ENCODE measurements around the gene CCDC82. TPM values are rescaled to one million over a fixed set of nuclear protein-coding genes. Genes with fewer than 3 reads are reported as not detected.

Gene CCDC82
- total RNA-seq, 1 experiment from 2014 or later: 15.8 TPM

DNA sequence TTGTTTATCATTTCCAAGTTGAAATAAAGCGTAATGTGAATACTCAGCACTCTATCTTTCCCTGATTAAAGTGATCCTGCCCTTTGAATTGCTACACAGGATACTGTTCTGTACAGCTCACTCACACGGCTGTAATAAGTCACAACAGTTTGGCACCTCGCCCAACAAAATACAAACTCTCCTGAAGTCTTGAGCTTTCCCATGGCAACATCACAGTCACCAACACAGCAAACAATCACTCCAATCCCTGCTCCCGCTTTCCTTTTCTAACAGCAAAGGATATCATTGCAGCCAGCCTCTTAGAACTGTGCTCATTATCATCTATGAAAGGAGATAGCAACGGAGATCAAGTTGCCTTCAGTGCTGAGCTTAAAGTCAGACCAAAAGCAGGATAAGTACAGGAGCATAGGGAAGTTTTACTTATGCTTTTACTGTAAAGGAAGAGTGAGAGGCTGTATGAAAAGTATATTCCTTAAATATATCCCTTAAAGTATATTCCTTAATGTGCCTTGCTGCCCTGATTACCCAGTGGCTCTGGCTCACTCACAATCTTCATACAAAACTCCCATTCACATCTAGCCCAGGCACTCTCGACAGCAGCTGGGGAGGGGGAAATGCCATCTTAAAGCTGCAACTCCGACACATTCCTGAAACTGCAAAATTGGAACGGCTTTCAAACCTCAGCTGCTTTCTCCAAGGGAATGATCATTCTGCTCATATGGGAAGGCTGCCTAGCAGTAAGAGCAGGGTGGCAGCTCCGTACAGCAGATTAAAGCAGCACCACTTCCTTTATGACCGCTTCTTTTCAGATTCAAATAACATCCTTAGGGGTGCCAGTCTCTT, 82.6 kb downstream of the CCDC82 start:
- no peaks in the 10 kb centered on the region for H3K9me3 Mint-ChIP-seq (ENCODE audit: unreplicated experiment)
- peak; percentile 100 for DNase-seq (ENCODE audit: unreplicated experiment)
- H3K27ac Mint-ChIP-seq (ENCODE audit: low read depth, unreplicated experiment): peak overlapping the region; percentile 97
- BruUV-seq (replicated peaks): TSS peak; percentile 96
- intact Hi-C loops (cut with micrococcal nuclease): loop anchor here (1.0 to 5.0 kb wide), 3 partner anchors 34 to 64 kb away; no protein-coding TSS in a partner anchor
- no peaks in the 10 kb centered on the region for H3K36me3 Mint-ChIP-seq (ENCODE audit: insufficient read depth, unreplicated experiment)
- TF ChIP-seq, protein P1, sequence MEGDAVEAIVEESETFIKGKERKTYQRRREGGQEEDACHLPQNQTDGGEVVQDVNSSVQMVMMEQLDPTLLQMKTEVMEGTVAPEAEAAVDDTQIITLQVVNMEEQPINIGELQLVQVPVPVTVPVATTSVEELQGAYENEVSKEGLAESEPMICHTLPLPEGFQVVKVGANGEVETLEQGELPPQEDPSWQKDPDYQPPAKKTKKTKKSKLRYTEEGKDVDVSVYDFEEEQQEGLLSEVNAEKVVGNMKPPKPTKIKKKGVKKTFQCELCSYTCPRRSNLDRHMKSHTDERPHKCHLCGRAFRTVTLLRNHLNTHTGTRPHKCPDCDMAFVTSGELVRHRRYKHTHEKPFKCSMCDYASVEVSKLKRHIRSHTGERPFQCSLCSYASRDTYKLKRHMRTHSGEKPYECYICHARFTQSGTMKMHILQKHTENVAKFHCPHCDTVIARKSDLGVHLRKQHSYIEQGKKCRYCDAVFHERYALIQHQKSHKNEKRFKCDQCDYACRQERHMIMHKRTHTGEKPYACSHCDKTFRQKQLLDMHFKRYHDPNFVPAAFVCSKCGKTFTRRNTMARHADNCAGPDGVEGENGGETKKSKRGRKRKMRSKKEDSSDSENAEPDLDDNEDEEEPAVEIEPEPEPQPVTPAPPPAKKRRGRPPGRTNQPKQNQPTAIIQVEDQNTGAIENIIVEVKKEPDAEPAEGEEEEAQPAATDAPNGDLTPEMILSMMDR (IDR thresholded peaks at IDR 0.05; ENCODE audit: unreplicated experiment): no peak
- H3K4me1 Mint-ChIP-seq (ENCODE audit: insufficient read depth, unreplicated experiment): peaks cover 59% of the 10 kb centered on the region
- ChIA-PET CTCF (interaction anchor here (0.6 to 14.6 kb wide), 6 partner anchors 26 to 295 kb away, joined by 3 to 202 read pairs (median 3); partner anchors contain the start of gene MAML2), POLR2A (interaction anchor here (0.6 to 13.5 kb wide), 26 partner anchors 11 to 516 kb away, joined by 3 to 217 read pairs (median 4); partner anchors contain the start of gene MAML2)
- peak overlapping the region; percentile 68 for H3K4me3 Mint-ChIP-seq (ENCODE audit: unreplicated experiment)
- H3K27me3 Mint-ChIP-seq (ENCODE audit: insufficient read depth, unreplicated experiment): no peaks in the 10 kb centered on the region

DNA sequence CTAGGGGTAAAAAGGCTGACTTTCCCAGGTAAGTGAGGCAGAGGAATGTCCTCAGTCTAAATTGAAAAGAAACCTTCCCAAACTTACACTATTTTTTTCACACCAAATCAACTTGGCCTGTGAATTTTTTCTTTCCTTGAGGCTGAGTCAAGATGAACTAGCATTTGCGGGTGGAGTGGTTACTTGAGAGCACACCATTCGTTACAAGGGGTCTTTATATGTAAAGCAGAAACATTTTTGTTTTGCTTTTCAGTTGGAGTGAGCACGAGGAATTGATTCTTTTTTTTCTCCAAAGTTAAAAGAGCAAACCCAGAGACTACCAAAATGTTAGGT, 83.1 kb downstream of the CCDC82 start:
- Mint-ChIP-seq H3K27me3 (ENCODE audit: insufficient read depth, unreplicated experiment) (no peaks in the 10 kb centered on the region), H3K4me1 (ENCODE audit: insufficient read depth, unreplicated experiment) (peaks cover 55% of the 10 kb centered on the region), H3K36me3 (ENCODE audit: insufficient read depth, unreplicated experiment) (no peaks in the 10 kb centered on the region), H3K9me3 (ENCODE audit: unreplicated experiment) (no peaks in the 10 kb centered on the region), H3K4me3 (ENCODE audit: unreplicated experiment) (peak overlapping the region; percentile 68), H3K27ac (ENCODE audit: low read depth, unreplicated experiment) (peak overlapping the region; percentile 97)
- TF ChIP-seq, protein P1 (IDR thresholded peaks at IDR 0.05; ENCODE audit: unreplicated experiment): no peak
- intact Hi-C loops (cut with micrococcal nuclease): loop anchor here (2.0 to 5.0 kb wide), 2 partner anchors 34 to 44 kb away; no protein-coding TSS in a partner anchor
- POLR2A ChIA-PET: interaction anchor here (0.5 to 13.5 kb wide), 25 partner anchors 11 to 516 kb away, joined by 3 to 217 read pairs (median 5); partner anchors contain the start of gene MAML2
- DNase-seq (ENCODE audit: unreplicated experiment): no peak
- CTCF ChIA-PET: interaction anchor here (1.0 to 14.6 kb wide), 4 partner anchors 27 to 251 kb away, joined by 3 to 202 read pairs (median 4); partner anchors contain the start of gene MAML2
- TSS peak; percentile 91 for BruUV-seq (replicated peaks)

DNA sequence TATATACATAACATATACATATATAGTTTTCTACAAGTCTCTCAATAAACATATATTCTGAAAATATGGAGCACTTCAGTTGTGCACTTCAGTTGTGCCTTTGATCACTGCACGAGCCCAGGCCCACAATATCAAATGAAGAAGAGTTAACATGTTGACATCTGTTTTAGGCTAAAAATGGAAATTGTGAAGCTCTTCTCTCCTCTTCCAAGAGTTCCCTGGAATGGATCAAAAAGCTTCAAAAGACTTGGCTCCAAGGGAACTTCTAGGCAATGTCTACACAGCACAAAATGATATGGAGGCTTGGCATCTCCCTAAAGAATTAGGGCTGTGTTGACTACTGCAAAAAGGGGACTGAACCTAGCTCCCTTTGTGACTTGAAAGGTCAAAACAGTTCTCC, 83.6 kb downstream of the CCDC82 start:
- TF ChIP-seq, protein P1 (IDR thresholded peaks at IDR 0.05; ENCODE audit: unreplicated experiment): no peak
- no peaks in the 10 kb centered on the region for H3K36me3 Mint-ChIP-seq (ENCODE audit: insufficient read depth, unreplicated experiment)
- DNase-seq (ENCODE audit: unreplicated experiment): no peak
- peaks cover 50% of the 10 kb centered on the region for H3K4me1 Mint-ChIP-seq (ENCODE audit: insufficient read depth, unreplicated experiment)
- peak overlapping the region; percentile 68 for H3K4me3 Mint-ChIP-seq (ENCODE audit: unreplicated experiment)
- no TSS peak for BruUV-seq (replicated peaks)
- ChIA-PET POLR2A (interaction anchor here (0.5 to 13.5 kb wide), 19 partner anchors 16 to 515 kb away, joined by 3 to 217 read pairs (median 4); partner anchors contain the start of gene MAML2), CTCF (interaction anchor here (0.7 to 14.6 kb wide), 5 partner anchors 27 to 250 kb away, joined by 3 to 202 read pairs (median 4); partner anchors contain the start of gene MAML2)
- H3K9me3 Mint-ChIP-seq (ENCODE audit: unreplicated experiment): no peaks in the 10 kb centered on the region
- no peaks in the 10 kb centered on the region for H3K27me3 Mint-ChIP-seq (ENCODE audit: insufficient read depth, unreplicated experiment)
- intact Hi-C loops (cut with micrococcal nuclease): loop anchor here (2.0 to 5.0 kb wide), 2 partner anchors 35 to 44 kb away; no protein-coding TSS in a partner anchor
- H3K27ac Mint-ChIP-seq (ENCODE audit: low read depth, unreplicated experiment): peak overlapping the region; percentile 97

DNA sequence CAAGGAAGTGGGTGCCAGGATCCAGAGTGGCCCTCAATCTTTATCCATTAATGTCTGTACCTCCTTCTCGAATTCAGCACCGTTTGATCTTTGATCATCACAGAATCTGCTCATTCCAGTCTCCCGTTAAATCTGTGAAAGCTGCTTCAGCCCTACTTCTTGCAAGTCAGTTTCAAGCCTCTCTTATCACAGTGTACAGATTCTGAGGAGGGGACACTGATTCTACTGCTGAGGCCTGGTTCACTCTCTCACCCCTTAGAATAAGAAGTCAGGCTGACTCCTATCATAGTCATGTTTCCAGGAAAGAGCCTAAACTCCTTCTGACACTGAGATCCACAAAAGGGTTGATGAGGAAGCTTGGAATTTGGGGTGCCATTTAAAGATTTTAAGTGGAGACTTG, 85.7 kb downstream of the CCDC82 start:
- Mint-ChIP-seq H3K36me3 (ENCODE audit: insufficient read depth, unreplicated experiment) (no peaks in the 10 kb centered on the region), H3K27me3 (ENCODE audit: insufficient read depth, unreplicated experiment) (no peaks in the 10 kb centered on the region), H3K4me1 (ENCODE audit: insufficient read depth, unreplicated experiment) (peaks cover 45% of the 10 kb centered on the region), H3K4me3 (ENCODE audit: unreplicated experiment) (no peak overlapping the region), H3K27ac (ENCODE audit: low read depth, unreplicated experiment) (peak overlapping the region; percentile 89), H3K9me3 (ENCODE audit: unreplicated experiment) (no peaks in the 10 kb centered on the region)
- no TSS peak for BruUV-seq (replicated peaks)
- TF ChIP-seq, protein P1 (IDR thresholded peaks at IDR 0.05; ENCODE audit: unreplicated experiment): no peak
- no peak for DNase-seq (ENCODE audit: unreplicated experiment)
- intact Hi-C loops (cut with micrococcal nuclease): no loop called here
- POLR2A ChIA-PET: interaction anchor here (0.6 to 13.5 kb wide), 4 partner anchors 26 to 502 kb away, joined by 3 to 217 read pairs (median 48); partner anchors contain the start of gene MAML2
- CTCF ChIA-PET: interaction anchor here (0.7 to 14.6 kb wide), 2 partner anchors 12 to 36 kb away, joined by 3 to 202 read pairs; partner anchors contain the start of gene MAML2

Data from MCF 10A (cell line).